ENCODE results near the gene CNOT9. TPM values are rescaled to one million over a fixed set of nuclear protein-coding genes. Genes with fewer than 3 reads are reported as not detected.

CNOT9 gene
- total RNA-seq, 1 experiment from 2014 or later, result 65.7 TPM

GRCh38 chr2:218615868-218616315 lies 47.3 kb downstream of the CNOT9 start:
- no peak overlapping the region for H3K4me2 ChIP-seq (ENCODE audit: low read length)
- no peaks in the 10 kb centered on the region for H3K9me3 ChIP-seq (ENCODE audit: control insufficient read depth in 1 of 2, insufficient read depth in 1 of 2, low read depth in 1 of 2, low read length in 2 of 2)
- no peaks in the 10 kb centered on the region for H3K9me2 ChIP-seq (ENCODE audit: insufficient read depth)
- TF ChIP-seq EGR1 (IDR thresholded peaks at IDR 0.05; ENCODE audit: low read depth) (no peak), YY1 (IDR thresholded peaks at IDR 0.05; ENCODE audit: extremely low read depth, insufficient replicate concordance, low read depth, low read length) (no peak), EZH2 (IDR thresholded peaks at IDR 0.05) (no peak), RAD21 (IDR thresholded peaks at IDR 0.05; ENCODE audit: low read depth) (no peak), POLR2AphosphoS5 (IDR thresholded peaks at IDR 0.05; ENCODE audit: low read depth, low read length) (no peak), EZH2phosphoT487 (IDR thresholded peaks at IDR 0.05; ENCODE audit: borderline replicate concordance) (no peak), SP1 (IDR thresholded peaks at IDR 0.05; ENCODE audit: low read depth) (no peak), TCF7L2 (IDR thresholded peaks at IDR 0.05; ENCODE audit: borderline replicate concordance, extremely low read depth, insufficient read depth, insufficient read length) (no peak), FOSL1 (IDR thresholded peaks at IDR 0.05; ENCODE audit: low read depth) (no peak), ATF3 (IDR thresholded peaks at IDR 0.05) (no peak), SIN3A (IDR thresholded peaks at IDR 0.05; ENCODE audit: low read depth) (no peak), ELF1 (IDR thresholded peaks at IDR 0.05; ENCODE audit: borderline replicate concordance, low read depth) (no peak), CBX3 (IDR thresholded peaks at IDR 0.05; ENCODE audit: low read depth) (no peak), CEBPB (IDR thresholded peaks at IDR 0.05; ENCODE audit: low read depth) (no peak), ZBTB33 (IDR thresholded peaks at IDR 0.05; ENCODE audit: extremely low read depth, insufficient replicate concordance, low read length) (no peak), SRF (IDR thresholded peaks at IDR 0.05; ENCODE audit: low read depth) (no peak), JUND (IDR thresholded peaks at IDR 0.05) (no peak), POLR2A (IDR thresholded peaks at IDR 0.05; ENCODE audit: borderline replicate concordance, extremely low read depth, insufficient read depth, insufficient read length) (no peak), ZFX (IDR thresholded peaks at IDR 0.05) (no peak)
- ATAC-seq (no peak), DNase-seq (ENCODE audit: low read depth, low spot score) (no peak)
- no peak overlapping the region for H3K4me3 ChIP-seq (replicated peaks in 1 of 2; ENCODE audit: low read depth in 1 of 2, low read length in 2 of 2)
- ChIA-PET CTCF (no interaction called here), RAD21 (ENCODE audit: low non-redundant PET in 1 of 2, low total read pairs in 2 of 2, uncharacterized antibody in 2 of 2, unreplicated experiment in 2 of 2) (no interaction called here), POLR2A (no interaction called here)
- H3K27ac ChIP-seq (ENCODE audit: low read depth, low read length), result no peak overlapping the region
- H4K20me1 ChIP-seq (ENCODE audit: insufficient read depth), result no peaks in the 10 kb centered on the region
- no peak overlapping the region for H3K9ac ChIP-seq (ENCODE audit: low read length)
- no TSS peak for BruUV-seq (replicated peaks)
- no peak overlapping the region for H2AFZ ChIP-seq (ENCODE audit: low read depth, low read length, poor library complexity, severe bottlenecking)
- no peaks in the 10 kb centered on the region for H3K36me3 ChIP-seq (ENCODE audit: control insufficient read depth in 1 of 2, insufficient read depth in 2 of 2, low read length in 2 of 2)
- intact Hi-C loops (cut with micrococcal nuclease), result no loop called here
- H3K4me1 ChIP-seq (ENCODE audit: control insufficient read depth in 1 of 2, insufficient read depth in 2 of 2, low read length in 2 of 2), result no peaks in the 10 kb centered on the region
- H3K27me3 ChIP-seq (ENCODE audit: insufficient read depth, low read length), result no peaks in the 10 kb centered on the region
- H3K79me2 ChIP-seq (ENCODE audit: insufficient read depth, low read length), result no peaks in the 10 kb centered on the region
